Stimulated activated CD4-positive, alpha-beta T cell treated with anti-CD3 and anti-CD28 coated beads, Interleukin-1b, Interleukin-23, amount 100 ng/mL, for 48 hours (primary cell): ENCODE results near the gene FSTL5.

Source experiments
- DNase-seq: peaks from one replicate; pipeline ENCODE4 v3.0.0-alpha.2; 2020

Gene FSTL5

GRCh38 chr4:161428180-161428965 is 735.4 kb downstream of the FSTL5 start:
- no peak for DNase-seq

- no peak for DNase-seq
Measured at GRCh38 chr4:161419822-161420221, 744.0 kb downstream of the FSTL5 start.

GRCh38 chr4:161411901-161412300 is 751.9 kb downstream of the FSTL5 start:
- DNase-seq: no peak

GRCh38 chr4:161404346-161405110 is 759.3 kb downstream of the FSTL5 start:
- DNase-seq: no peak

GRCh38 chr4:161403781-161404180 is 760.0 kb downstream of the FSTL5 start:
- DNase-seq: no peak

- DNase-seq: no peak
Measured at GRCh38 chr4:161393602-161394001, 770.2 kb downstream of the FSTL5 start.

- DNase-seq: no peak
Measured at GRCh38 chr4:161382655-161383054, 781.1 kb downstream of the FSTL5 start.

GRCh38 chr4:161376275-161376674 is 787.5 kb downstream of the FSTL5 start:
- no peak for DNase-seq

GRCh38 chr4:161364681-161365080 is 799.1 kb downstream of the FSTL5 start:
- DNase-seq: no peak

GRCh38 chr4:161360982-161361381 is 802.8 kb downstream of the FSTL5 start:
- no peak for DNase-seq

GRCh38 chr4:161359491-161359890 is 804.3 kb downstream of the FSTL5 start:
- no peak for DNase-seq

GRCh38 chr4:161356351-161356750 is 807.4 kb downstream of the FSTL5 start:
- DNase-seq: no peak

GRCh38 chr4:161350946-161351345 is 812.9 kb downstream of the FSTL5 start:
- DNase-seq: no peak

- no peak for DNase-seq
Measured at GRCh38 chr4:161345741-161346140, 818.1 kb downstream of the FSTL5 start.

- no peak for DNase-seq
Measured at GRCh38 chr4:161343569-161343950, 820.2 kb downstream of the FSTL5 start.

- no peak for DNase-seq
Measured at GRCh38 chr4:161342881-161343568, 820.8 kb downstream of the FSTL5 start.

GRCh38 chr4:161336621-161337020 is 827.2 kb downstream of the FSTL5 start:
- DNase-seq: no peak

- DNase-seq: no peak
Measured at GRCh38 chr4:161336016-161336530, 827.7 kb downstream of the FSTL5 start.
